Ascending aorta (tissue), 2 donors: ENCODE results near the gene POMC. TPM values are rescaled to one million over a fixed set of nuclear protein-coding genes. Genes with fewer than 3 reads are reported as not detected.

Source experiments
- DNase-seq, 2 donors: peaks; one replicate each; pipeline ENCODE4 v3.0.0-alpha.2; 2019; ENCODE audit warnings: low spot score in 2 of 2
- H3K27ac ChIP-seq, 2 donors: fragments of 200-600 bp; sonication (generic); one replicate each; pipeline ENCODE4 v1.5.1; 2016 to 2017; ENCODE audit warnings: mild to moderate bottlenecking in 1 of 2
- H3K27me3 ChIP-seq: fragments of 200-600 bp; sonication (generic); one replicate; pipeline ENCODE4 v1.5.1; 2017
- H3K36me3 ChIP-seq, 2 donors: fragments of 200-600 bp; sonication (generic); one replicate each; pipeline ENCODE4 v1.5.1; 2016
- H3K4me1 ChIP-seq, 2 donors: fragments of 200-600 bp; sonication (generic); one replicate each; pipeline ENCODE4 v1.5.1; 2016 to 2017; ENCODE audit warnings: mild to moderate bottlenecking in 1 of 2
- H3K4me3 ChIP-seq, 2 donors: fragments of 200-600 bp; sonication (generic); one replicate each; pipeline ENCODE4 v1.5.1; 2016 to 2017; ENCODE audit warnings: mild to moderate bottlenecking in 1 of 2
- H3K9me3 ChIP-seq, 2 donors: fragments of 200-600 bp; sonication (generic); one replicate each; pipeline ENCODE4 v1.5.1; 2016
- intact Hi-C: fragments of 100-400 bp; cut with DNase I; formaldehyde crosslinking; loops from one replicate; pipeline ENCODE4 v1.15.1; 2023
- total RNA-seq: library from RNA; depleted of rRNA; stranded (reverse); fragments of >200 nt; gene quantifications from one replicate; pipeline ENCODE4 v1.1.0, GENCODE V29; 2016
- TF ChIP-seq, protein P1 (sequence below), 3 experiments: fragments of 200-600 bp in 2 of 3; fragments of 450-650 bp in 1 of 3; sonication (generic) in 2 of 3; IDR thresholded peaks; one replicate each; pipeline ENCODE4 v1.5.1; 2016 to 2019; ENCODE audit warnings: antibody characterized with exemption in 3 of 3, mild to moderate bottlenecking in 1 of 3, moderate library complexity in 1 of 3

The POMC gene
- total RNA-seq, 1 donor from 2014 or later, result 18.6 TPM

DNA sequence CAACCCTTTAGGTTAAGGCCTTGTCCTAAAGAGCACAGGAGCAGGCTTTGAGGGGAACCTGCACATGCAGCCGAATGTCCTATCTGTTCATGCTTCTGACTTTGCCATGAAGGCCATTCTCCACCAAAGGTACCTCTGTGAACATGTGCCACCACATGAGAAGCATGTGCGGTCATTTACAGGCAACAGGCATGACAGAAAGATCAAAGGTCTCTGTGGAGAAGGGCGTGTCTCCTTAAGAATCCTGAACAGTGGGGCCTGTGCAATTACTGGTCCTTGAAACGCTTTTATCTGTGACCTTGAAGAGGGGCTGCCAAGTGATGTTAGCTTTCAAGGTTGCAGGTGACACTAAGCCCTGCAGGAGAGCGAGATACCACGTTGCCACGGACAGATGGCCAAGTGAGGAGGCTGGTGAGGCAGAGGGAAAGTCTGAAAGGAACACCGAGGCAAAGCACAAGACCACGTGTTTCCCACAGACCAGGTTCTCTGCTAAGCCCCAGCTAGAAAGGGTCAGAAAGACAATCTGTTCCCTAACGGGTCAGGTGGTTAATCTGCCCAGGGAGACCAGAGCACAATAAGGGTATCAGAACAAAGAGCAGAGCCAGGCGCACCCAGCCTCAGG is 19.5 kb upstream of the POMC start:
- TF ChIP-seq, protein P1, sequence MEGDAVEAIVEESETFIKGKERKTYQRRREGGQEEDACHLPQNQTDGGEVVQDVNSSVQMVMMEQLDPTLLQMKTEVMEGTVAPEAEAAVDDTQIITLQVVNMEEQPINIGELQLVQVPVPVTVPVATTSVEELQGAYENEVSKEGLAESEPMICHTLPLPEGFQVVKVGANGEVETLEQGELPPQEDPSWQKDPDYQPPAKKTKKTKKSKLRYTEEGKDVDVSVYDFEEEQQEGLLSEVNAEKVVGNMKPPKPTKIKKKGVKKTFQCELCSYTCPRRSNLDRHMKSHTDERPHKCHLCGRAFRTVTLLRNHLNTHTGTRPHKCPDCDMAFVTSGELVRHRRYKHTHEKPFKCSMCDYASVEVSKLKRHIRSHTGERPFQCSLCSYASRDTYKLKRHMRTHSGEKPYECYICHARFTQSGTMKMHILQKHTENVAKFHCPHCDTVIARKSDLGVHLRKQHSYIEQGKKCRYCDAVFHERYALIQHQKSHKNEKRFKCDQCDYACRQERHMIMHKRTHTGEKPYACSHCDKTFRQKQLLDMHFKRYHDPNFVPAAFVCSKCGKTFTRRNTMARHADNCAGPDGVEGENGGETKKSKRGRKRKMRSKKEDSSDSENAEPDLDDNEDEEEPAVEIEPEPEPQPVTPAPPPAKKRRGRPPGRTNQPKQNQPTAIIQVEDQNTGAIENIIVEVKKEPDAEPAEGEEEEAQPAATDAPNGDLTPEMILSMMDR (IDR thresholded peaks at IDR 0.05), result no peak
- no peaks in the 10 kb centered on the region for H3K4me1 ChIP-seq
- no peak overlapping the region for H3K4me3 ChIP-seq
- no peaks in the 10 kb centered on the region for H3K9me3 ChIP-seq
- no peaks in the 10 kb centered on the region for H3K27me3 ChIP-seq
- intact Hi-C loops, result no loop called here
- no peaks in the 10 kb centered on the region for H3K36me3 ChIP-seq
- DNase-seq, result no peak
- no peak overlapping the region for H3K27ac ChIP-seq

DNA sequence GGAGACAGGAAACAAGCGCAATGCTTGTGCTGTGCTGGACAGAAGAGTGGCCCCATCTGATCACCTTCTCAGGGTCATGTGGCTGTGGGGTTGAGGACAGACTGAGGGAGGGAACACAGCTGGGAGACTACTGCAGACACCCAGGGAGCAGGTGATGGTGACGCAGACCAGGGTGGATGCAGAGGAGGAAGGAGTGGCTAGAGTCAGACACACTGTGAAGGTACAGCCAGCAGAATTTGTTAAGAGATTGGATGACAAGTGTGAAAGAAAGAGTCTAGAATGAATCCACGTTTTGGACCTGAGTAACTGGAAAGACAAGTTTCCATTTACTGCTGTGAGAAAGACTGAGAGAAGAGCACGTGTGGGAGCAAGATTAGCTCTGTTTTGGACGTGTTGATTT is 15.9 kb upstream of the POMC start:
- Histone ChIP-seq H3K4me3 (no peak overlapping the region), H3K9me3 (peaks cover 0 to 4% of the 10 kb centered on the region in 2 donors), H3K4me1 (no peaks in the 10 kb centered on the region), H3K27ac (no peak overlapping the region), H3K27me3 (no peaks in the 10 kb centered on the region), H3K36me3 (no peaks in the 10 kb centered on the region)
- TF ChIP-seq, protein P1 (IDR thresholded peaks at IDR 0.05), result no peak
- DNase-seq, result no peak
- intact Hi-C loops, result no loop called here

DNA sequence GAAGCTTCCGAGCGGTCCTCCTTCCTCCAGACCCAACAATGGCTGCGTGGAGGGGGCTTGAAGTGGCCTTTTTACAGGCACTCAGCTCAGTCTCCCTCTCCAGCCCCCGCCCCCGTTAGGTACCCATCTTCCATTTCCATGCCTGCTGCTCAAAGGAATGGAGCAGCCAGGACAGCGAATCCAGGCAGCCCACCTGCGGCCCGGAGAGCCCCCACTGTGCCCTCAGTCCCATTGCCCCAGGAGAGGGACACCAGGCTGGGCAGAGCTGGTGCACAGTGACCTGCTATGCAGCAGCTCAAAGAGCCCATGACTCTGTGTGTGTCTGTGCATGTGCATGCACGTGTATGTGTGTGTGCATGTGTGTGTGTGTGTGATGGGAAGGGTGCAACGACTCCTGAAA is 10.6 kb upstream of the POMC start:
- H3K27me3 ChIP-seq, result no peaks in the 10 kb centered on the region
- H3K36me3 ChIP-seq, result no peaks in the 10 kb centered on the region
- no peaks in the 10 kb centered on the region for H3K4me1 ChIP-seq
- no peak overlapping the region for H3K4me3 ChIP-seq
- intact Hi-C loops, result no loop called here
- H3K9me3 ChIP-seq, result peaks cover 0 to 4% of the 10 kb centered on the region in 2 donors
- no peak for DNase-seq
- TF ChIP-seq, protein P1 (IDR thresholded peaks at IDR 0.05), result no peak
- H3K27ac ChIP-seq, result no peak overlapping the region

DNA sequence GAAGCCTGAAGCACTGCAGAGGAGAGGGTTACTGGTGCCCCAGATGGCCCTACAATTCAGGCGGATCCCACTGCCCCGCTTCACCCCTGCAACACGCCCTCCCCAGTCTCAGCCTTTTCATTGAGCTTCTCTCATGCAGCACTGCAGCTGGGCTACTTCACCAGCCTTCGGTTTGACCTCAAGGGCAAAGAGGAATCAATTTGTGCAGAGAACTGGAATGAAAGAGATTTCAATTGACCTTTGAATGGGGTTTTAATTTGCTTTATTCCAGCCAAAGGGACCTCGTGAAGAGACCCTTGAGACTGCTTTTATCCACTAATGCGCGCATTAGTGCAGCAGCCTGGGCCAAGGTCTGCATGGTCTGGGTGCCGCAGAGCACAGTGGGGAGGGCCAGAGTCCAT is 8.8 kb upstream of the POMC start:
- no peak for DNase-seq
- TF ChIP-seq, protein P1 (IDR thresholded peaks at IDR 0.05), result no peak
- Histone ChIP-seq H3K9me3 (peaks cover 0 to 3% of the 10 kb centered on the region in 2 donors), H3K27me3 (no peaks in the 10 kb centered on the region), H3K4me3 (no peak overlapping the region), H3K36me3 (no peaks in the 10 kb centered on the region), H3K27ac (no peak overlapping the region), H3K4me1 (no peaks in the 10 kb centered on the region)
- intact Hi-C loops, result no loop called here

DNA sequence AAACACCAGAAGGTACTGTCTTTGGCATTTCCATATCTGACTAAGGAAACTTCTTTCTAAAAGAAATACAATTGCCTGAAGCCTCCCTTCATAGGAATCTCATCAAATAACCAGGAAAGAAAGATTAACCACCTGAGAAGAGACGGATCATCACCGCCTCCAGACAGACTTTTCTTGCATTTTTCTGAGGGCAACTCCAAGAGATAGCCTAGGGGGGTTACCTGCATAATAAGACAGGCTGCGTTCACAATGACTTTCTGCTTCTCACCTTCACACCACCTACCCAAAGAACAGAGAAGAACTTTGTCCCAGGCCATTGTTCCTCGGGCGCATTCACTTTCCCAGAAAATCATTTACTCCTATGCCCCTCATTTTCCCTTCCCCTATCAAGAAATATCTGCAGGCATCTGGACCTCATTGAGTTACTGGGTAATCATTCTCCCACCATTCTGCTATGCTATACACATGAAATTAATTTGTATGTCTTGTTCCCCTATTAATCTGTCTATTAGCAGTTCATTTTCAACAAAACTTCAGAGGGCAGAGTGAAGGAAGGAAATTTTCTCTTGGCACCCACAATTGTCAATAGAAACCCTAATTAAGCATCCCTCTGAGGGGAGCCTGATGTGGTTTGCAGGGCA is 8.3 kb upstream of the POMC start:
- Histone ChIP-seq H3K27me3 (no peaks in the 10 kb centered on the region), H3K4me1 (no peaks in the 10 kb centered on the region), H3K9me3 (no peaks in the 10 kb centered on the region), H3K27ac (no peak overlapping the region), H3K4me3 (no peak overlapping the region), H3K36me3 (no peaks in the 10 kb centered on the region)
- TF ChIP-seq, protein P1 (IDR thresholded peaks at IDR 0.05), result no peak
- intact Hi-C loops, result no loop called here
- DNase-seq, result no peak
